Measurements from ENCODE around the gene GRHL1. TPM values are rescaled to one million over a fixed set of nuclear protein-coding genes. Genes with fewer than 3 reads are reported as not detected.

Gene GRHL1
- total and polyA plus RNA-seq, 9 of the 15 experiments (the other 6 are each of a cell fraction or from before 2014, with no cell fraction given) = 1.7 to 6.1 (median 4.7) TPM

DNA sequence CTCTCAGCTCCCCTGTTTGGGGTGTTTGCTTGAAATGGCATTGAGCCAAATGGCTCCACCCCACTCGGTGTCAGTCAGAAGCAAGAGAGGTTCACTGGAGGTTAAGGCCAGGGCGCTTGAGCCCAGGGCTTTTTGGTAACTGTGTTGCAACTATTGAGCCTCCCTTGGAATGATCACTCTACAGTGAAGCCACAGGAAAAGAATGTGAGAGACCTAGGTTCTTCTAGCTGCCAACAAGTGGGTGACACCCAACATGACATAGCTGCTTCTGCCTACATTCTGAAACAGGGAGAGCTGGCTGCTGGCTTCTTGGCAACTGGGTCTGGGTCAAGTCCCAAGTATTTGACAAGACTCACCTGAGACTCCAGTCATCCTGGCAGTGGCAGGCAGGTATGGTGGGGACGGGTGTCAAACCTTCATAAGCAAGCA, 7.1 kb upstream of the GRHL1 start:
- Histone ChIP-seq H3K27me3 (ENCODE audit: control insufficient read depth in 2 of 2, insufficient read depth in 2 of 2, low read length in 2 of 2) (peaks cover 6 to 10% of the 10 kb centered on the region in 2 experiments; a peak in 1 of 5 replicates), H3K9me3 (replicated peaks; ENCODE audit: control insufficient read depth, insufficient read depth, low read depth, low read length) (no peaks in the 10 kb centered on the region), H3K9me1 (ENCODE audit: control insufficient read depth, insufficient read depth, low read length) (peaks cover 3% of the 10 kb centered on the region), H3K4me3 (no peak overlapping the region), H3K79me2 (ENCODE audit: control insufficient read depth, insufficient read depth, low read length) (no peaks in the 10 kb centered on the region), H3K4me1 (replicated peaks in 1 of 2; ENCODE audit: control insufficient read depth in 2 of 2, insufficient read depth in 2 of 2, low read length in 2 of 2) (peaks cover 10 to 15% of the 10 kb centered on the region in 2 experiments; a peak in 4 of 5 replicates), H2AFZ (ENCODE audit: low read depth, low read length) (0 out of 2 replicates have a peak overlapping the region, but pooled peaks have one; percentile 23), H3K4me2 (ENCODE audit: insufficient read depth, low read length) (no peak overlapping the region), H4K20me1 (replicated peaks; ENCODE audit: control insufficient read depth, insufficient read depth, low read length) (no peaks in the 10 kb centered on the region), H3K36me3 (ENCODE audit: control insufficient read depth, insufficient read depth, low read length) (no peaks in the 10 kb centered on the region), H3K9ac (ENCODE audit: insufficient read depth in 1 of 2, low read depth in 2 of 2, low read length in 2 of 2) (no peak overlapping the region), H3K27ac (ENCODE audit: extremely low read depth, low read depth, low read length) (no peak overlapping the region)
- CTCF ChIA-PET (ENCODE audit: low intra/inter-chr PET ratio) = no interaction called here
- POLR2A ChIA-PET = interaction anchor here (0.6 to 1.2 kb wide), 4 partner anchors 11 to 389 kb away, joined by 3 to 4 read pairs (median 3); partner anchors contain the start of gene ADAM17
- BruUV-seq (replicated peaks) = no TSS peak
- in situ Hi-C loops (cut with MboI) (no loop called here), intact Hi-C loops (cut with micrococcal nuclease) (no loop called here)
- TF ChIP-seq IFI16 (CRISPR knock-in tag; IDR thresholded peaks at IDR 0.05) = no peak
- TF ChIP-seq CEBPB (tag; IDR thresholded peaks at IDR 0.05) = peak; percentile 59
- TF ChIP-seq, protein P1, sequence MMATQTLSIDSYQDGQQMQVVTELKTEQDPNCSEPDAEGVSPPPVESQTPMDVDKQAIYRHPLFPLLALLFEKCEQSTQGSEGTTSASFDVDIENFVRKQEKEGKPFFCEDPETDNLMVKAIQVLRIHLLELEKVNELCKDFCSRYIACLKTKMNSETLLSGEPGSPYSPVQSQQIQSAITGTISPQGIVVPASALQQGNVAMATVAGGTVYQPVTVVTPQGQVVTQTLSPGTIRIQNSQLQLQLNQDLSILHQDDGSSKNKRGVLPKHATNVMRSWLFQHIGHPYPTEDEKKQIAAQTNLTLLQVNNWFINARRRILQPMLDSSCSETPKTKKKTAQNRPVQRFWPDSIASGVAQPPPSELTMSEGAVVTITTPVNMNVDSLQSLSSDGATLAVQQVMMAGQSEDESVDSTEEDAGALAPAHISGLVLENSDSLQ (IDR thresholded peaks at IDR 0.05) = peak; percentile 84
- TF ChIP-seq NFIC (IDR thresholded peaks at IDR 0.05) = peak; percentile 88
- TF ChIP-seq, protein P2, sequence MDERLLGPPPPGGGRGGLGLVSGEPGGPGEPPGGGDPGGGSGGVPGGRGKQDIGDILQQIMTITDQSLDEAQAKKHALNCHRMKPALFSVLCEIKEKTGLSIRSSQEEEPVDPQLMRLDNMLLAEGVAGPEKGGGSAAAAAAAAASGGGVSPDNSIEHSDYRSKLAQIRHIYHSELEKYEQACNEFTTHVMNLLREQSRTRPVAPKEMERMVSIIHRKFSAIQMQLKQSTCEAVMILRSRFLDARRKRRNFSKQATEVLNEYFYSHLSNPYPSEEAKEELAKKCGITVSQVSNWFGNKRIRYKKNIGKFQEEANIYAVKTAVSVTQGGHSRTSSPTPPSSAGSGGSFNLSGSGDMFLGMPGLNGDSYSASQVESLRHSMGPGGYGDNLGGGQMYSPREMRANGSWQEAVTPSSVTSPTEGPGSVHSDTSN (CRISPR knock-in tag; IDR thresholded peaks at IDR 0.05; ENCODE audit: low read depth) = no peak
- TF ChIP-seq, protein P2 (tag; conservative IDR thresholded peaks at IDR 0.05; ENCODE audit: low read depth) = 0 out of 2 replicates have a peak, but pooled peaks have one; percentile 20
- ATAC-seq (peak; percentile 65), FAIRE-seq (no peak), DNase-seq (ENCODE audit: extremely low read depth in 1 of 4, low spot score in 3 of 4) (peak in 2 of 4 experiments; percentile 55 to 58)
- WGBS (ENCODE audit: insufficient coverage, low coverage, missing lambda C conversion rate) = 9% methylated on average over 3 of the region's 3 CpGs

All from K562 (cell line).